AG09319 (cell line): Measurements from ENCODE around the gene RAD51B.

ENCODE experiments used
- DNase-seq: peaks from one replicate; pipeline ENCODE4 v3.0.0-alpha.2; 2010; ENCODE audit warnings: low read depth; ENCODE audit errors: extremely low read depth
- CTCF ChIP-seq: IDR thresholded peaks from 2 replicates; pipeline ENCODE4 v1.5.1; 2011; ENCODE audit warnings: low read depth, mild to moderate bottlenecking, inconsistent platforms, low read length, moderate library complexity

Gene RAD51B

GRCh38 chr14:67900231-67900630 lies 80.7 kb downstream of the RAD51B start:
- TF ChIP-seq CTCF = no peak

GRCh38 chr14:67908052-67908754 lies 88.6 kb downstream of the RAD51B start:
- no peak for DNase-seq
- TF ChIP-seq CTCF = no peak

More at GRCh38 chr14:67900231-67900630, 80.7 kb downstream of the RAD51B start:
- DNase-seq = no peak

- no peak for DNase-seq
- no peak for TF ChIP-seq CTCF
Observed at GRCh38 chr14:67911562-67911961, 92.0 kb downstream of the RAD51B start.

GRCh38 chr14:67916430-67916829 lies 96.9 kb downstream of the RAD51B start:
- no peak for TF ChIP-seq CTCF
- no peak for DNase-seq

- DNase-seq = no peak
- TF ChIP-seq CTCF = no peak
Observed at GRCh38 chr14:67917006-67917405, 97.4 kb downstream of the RAD51B start.

- DNase-seq = no peak
- TF ChIP-seq CTCF = no peak
Observed at GRCh38 chr14:67918838-67919237, 99.3 kb downstream of the RAD51B start.

GRCh38 chr14:67919259-67920032 lies 99.9 kb downstream of the RAD51B start:
- TF ChIP-seq CTCF = no peak
- DNase-seq = no peak
